Measurements from ENCODE around the gene SLC6A9.
A peak's percentile ranks its signal among the peaks of the same experiment; 100 is the strongest.

The SLC6A9 gene

DNA sequence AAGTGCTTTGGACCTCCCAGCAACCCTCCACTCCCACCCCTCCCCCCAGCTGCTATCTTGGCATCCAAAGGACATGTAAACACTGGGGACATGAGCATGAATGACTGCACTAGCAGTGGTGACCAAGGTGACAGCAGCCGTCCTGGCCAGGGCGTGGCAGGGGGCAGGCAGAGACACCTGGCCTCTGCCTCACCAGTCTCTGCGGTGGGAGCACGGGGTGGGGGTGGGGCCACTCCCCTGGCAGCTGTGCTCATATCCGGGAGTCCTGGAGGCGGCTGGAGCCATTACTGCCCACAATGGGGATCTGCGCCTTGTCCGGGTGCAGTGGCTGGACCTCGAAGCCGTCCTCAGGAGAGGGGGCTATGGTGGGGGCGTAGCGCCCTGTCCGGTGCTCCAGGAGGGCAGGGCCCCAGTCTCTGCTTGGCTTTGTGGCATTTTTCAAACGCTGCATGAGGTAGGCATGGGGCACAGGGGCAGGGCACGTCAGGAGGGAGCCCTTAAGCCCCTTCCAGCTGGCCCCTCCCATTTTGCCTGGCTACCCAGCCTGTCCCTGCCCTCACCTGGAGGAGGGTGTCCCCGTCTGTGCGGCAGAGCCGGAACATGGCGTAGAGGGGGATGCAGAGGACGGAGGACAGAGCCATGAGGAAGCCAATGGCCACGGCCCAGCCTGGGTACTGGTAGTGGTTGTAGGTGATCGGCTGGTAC lies 33.8 kb downstream of the SLC6A9 start:
- Histone ChIP-seq H3K4me1 (ENCODE audit: control insufficient read depth, low read depth, low read length) (no peaks in the 10 kb centered on the region), H3K4me2 (ENCODE audit: low read length) (no peak overlapping the region), H3K18ac (ENCODE audit: low read length) (no peak overlapping the region), H3K9ac (ENCODE audit: low read length) (no peak overlapping the region), H3K27ac (ENCODE audit: low read depth, low read length) (no peak overlapping the region), H2AK5ac (ENCODE audit: low read length) (no peak overlapping the region), H3K36me3 (ENCODE audit: control insufficient read depth, insufficient read depth, low read length) (no peaks in the 10 kb centered on the region), H2BK5ac (ENCODE audit: low read length) (no peak overlapping the region), H3K56ac (ENCODE audit: low read length) (peak overlapping the region; percentile 17), H3K27me3 (ENCODE audit: insufficient read depth, low read length, poor library complexity) (no peaks in the 10 kb centered on the region), H3K4ac (ENCODE audit: low read depth, low read length) (no peak overlapping the region), H4K8ac (ENCODE audit: low read depth, low read length) (no peak overlapping the region), H3K79me1 (ENCODE audit: low read length) (no peaks in the 10 kb centered on the region), H3K4me3 (ENCODE audit: low read length) (no peak overlapping the region), H2BK15ac (replicated peaks; ENCODE audit: low read depth) (no peak overlapping the region), H4K5ac (ENCODE audit: low read length) (no peak overlapping the region), H3K79me2 (ENCODE audit: control insufficient read depth, insufficient read depth, low read length) (no peaks in the 10 kb centered on the region), H3K23ac (ENCODE audit: low read length) (no peak overlapping the region), H2BK120ac (ENCODE audit: low read depth, low read length) (no peak overlapping the region)
- no peak for DNase-seq
- no CpG with 5 or more reads among the region's 22 CpGs for WGBS (ENCODE audit: extremely low coverage, insufficient coverage, low lambda C conversion rate)

DNA sequence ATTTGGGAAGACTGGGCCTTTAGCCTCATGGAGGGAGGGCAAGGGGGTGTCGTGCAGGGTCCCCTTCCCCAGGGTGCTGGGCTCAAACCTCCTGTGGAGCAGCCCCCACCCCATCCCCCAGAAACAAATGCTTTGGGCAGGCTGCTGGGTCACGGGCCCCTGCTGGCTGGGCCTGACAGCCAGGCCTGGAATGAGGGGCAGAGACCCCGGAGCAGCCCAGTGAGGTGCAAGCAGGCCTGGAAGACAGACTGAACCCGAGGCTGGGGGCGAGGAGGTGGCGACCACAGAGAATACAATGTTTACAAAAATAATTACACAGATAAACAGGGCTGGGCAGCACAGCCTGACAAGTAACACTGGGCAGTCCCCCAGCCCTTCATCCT lies 34.5 kb downstream of the SLC6A9 start:
- no peak overlapping the region for H2BK120ac ChIP-seq (ENCODE audit: low read depth, low read length)
- no peak overlapping the region for H3K4ac ChIP-seq (ENCODE audit: low read depth, low read length)
- H3K56ac ChIP-seq (ENCODE audit: low read length): no peak overlapping the region
- no peak overlapping the region for H3K18ac ChIP-seq (ENCODE audit: low read length)
- no peaks in the 10 kb centered on the region for H3K4me1 ChIP-seq (ENCODE audit: control insufficient read depth, low read depth, low read length)
- no peak overlapping the region for H4K5ac ChIP-seq (ENCODE audit: low read length)
- no peak overlapping the region for H2AK5ac ChIP-seq (ENCODE audit: low read length)
- H3K27me3 ChIP-seq (ENCODE audit: insufficient read depth, low read length, poor library complexity): no peaks in the 10 kb centered on the region
- no peak overlapping the region for H3K4me3 ChIP-seq (ENCODE audit: low read length)
- no peak overlapping the region for H3K4me2 ChIP-seq (ENCODE audit: low read length)
- DNase-seq: no peak
- no peaks in the 10 kb centered on the region for H3K79me2 ChIP-seq (ENCODE audit: control insufficient read depth, insufficient read depth, low read length)
- H3K9ac ChIP-seq (ENCODE audit: low read length): no peak overlapping the region
- H3K23ac ChIP-seq (ENCODE audit: low read length): no peak overlapping the region
- H2BK5ac ChIP-seq (ENCODE audit: low read length): no peak overlapping the region
- no peak overlapping the region for H4K8ac ChIP-seq (ENCODE audit: low read depth, low read length)
- H3K36me3 ChIP-seq (ENCODE audit: control insufficient read depth, insufficient read depth, low read length): no peaks in the 10 kb centered on the region
- no peak overlapping the region for H2BK15ac ChIP-seq (replicated peaks; ENCODE audit: low read depth)
- no peak overlapping the region for H3K27ac ChIP-seq (ENCODE audit: low read depth, low read length)
- no CpG with 5 or more reads among the region's 6 CpGs for WGBS (ENCODE audit: extremely low coverage, insufficient coverage, low lambda C conversion rate)
- H3K79me1 ChIP-seq (ENCODE audit: low read length): no peaks in the 10 kb centered on the region

DNA sequence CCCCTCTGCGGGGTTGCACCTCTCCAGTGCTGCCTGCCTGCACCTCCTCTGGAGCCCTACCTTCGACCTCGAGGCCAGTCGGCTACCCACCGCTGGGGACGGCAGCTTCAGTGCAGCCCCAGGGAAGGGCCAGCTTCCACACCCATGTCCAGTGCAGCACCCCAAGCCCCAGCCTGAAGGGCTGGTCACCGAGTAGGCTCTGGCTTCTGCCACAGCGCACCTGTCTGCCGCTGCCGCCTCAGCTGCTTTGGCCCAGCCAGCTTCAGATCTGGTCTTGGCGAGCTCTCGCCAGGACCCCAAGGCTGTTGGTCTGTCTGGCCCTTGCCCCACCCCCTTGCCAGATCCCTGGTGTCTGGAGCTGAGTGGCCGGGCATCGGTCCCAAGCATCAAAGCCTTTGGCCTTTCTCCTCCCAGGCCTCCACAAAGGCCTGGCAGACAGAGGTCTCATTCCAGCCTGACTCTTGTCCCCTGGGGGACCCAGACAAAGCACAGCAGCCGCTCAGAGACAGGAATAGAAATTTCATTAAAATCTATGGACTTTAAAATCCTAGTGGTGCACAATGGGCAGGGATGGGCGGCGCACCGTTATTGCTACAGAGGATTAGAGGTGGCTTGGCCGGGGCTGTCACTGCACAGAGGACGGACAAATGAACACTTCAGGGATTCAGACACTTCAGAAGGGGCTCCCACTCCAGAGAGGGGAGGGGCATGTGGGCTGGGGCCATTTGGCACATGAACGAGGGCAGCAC lies 35.1 kb downstream of the SLC6A9 start:
- no CpG with 5 or more reads among the region's 21 CpGs for WGBS (ENCODE audit: extremely low coverage, insufficient coverage, low lambda C conversion rate)
- Histone ChIP-seq H3K27me3 (ENCODE audit: insufficient read depth, low read length, poor library complexity) (no peaks in the 10 kb centered on the region), H3K79me1 (ENCODE audit: low read length) (no peaks in the 10 kb centered on the region), H2AK5ac (ENCODE audit: low read length) (no peak overlapping the region), H3K79me2 (ENCODE audit: control insufficient read depth, insufficient read depth, low read length) (no peaks in the 10 kb centered on the region), H3K4me1 (ENCODE audit: control insufficient read depth, low read depth, low read length) (no peaks in the 10 kb centered on the region), H2BK120ac (ENCODE audit: low read depth, low read length) (no peak overlapping the region), H3K4me2 (ENCODE audit: low read length) (no peak overlapping the region), H3K18ac (ENCODE audit: low read length) (no peak overlapping the region), H4K5ac (ENCODE audit: low read length) (no peak overlapping the region), H3K27ac (ENCODE audit: low read depth, low read length) (no peak overlapping the region), H3K4ac (ENCODE audit: low read depth, low read length) (no peak overlapping the region), H3K4me3 (ENCODE audit: low read length) (no peak overlapping the region), H2BK5ac (ENCODE audit: low read length) (no peak overlapping the region), H3K56ac (ENCODE audit: low read length) (no peak overlapping the region), H4K8ac (ENCODE audit: low read depth, low read length) (no peak overlapping the region), H3K9ac (ENCODE audit: low read length) (no peak overlapping the region), H2BK15ac (replicated peaks; ENCODE audit: low read depth) (no peak overlapping the region), H3K36me3 (ENCODE audit: control insufficient read depth, insufficient read depth, low read length) (no peaks in the 10 kb centered on the region), H3K23ac (ENCODE audit: low read length) (no peak overlapping the region)
- DNase-seq: no peak

DNA sequence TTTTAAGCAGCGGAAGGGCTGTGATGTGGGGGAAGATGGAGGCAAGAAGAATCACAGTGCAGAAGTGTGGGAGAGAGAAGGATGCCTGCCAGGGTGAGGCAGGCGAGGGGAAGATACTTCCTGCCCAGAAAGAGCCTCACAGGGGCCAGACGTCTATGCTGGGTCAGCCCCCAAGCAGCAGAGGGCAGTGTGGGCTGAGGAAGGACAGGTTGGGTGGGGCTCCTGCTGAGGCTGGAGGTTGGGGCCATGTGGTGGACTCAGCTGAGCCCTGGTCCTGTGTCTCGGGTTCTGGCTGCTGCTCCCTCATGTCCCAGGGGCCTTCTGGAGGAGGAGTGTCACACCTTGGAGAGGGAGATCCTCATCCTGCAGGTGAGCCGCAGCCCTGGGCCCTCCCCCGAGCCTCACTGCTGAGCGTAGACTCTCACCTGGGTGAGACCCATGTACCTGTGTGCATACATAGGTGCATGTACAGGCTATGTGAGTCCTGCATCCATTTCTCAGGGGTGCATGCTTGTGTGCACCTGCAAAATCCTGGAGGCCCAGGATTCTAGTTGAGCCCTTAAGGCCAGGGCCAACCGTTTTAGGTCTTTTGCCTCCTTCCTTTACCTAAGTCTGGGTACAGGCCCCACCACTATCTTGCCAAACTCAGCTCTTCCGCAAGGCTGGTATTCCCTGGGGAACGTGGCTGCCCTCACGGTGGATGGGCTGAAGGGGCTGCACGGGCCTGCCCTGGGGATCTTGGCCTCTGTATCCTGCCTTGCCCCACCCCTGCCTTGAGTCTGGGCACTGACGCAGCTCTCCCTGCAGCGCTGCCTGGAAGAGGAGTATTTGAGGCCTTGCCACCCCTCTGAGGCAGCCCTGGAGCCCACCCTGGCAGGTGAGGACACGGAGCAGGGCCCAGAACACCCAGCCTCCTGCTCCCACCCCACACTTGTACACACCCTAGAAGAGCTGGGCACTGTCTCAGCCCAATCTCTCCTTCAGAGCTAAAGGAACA lies 36.2 kb downstream of the SLC6A9 start:
- Histone ChIP-seq H2AK5ac (ENCODE audit: low read length) (no peak overlapping the region), H3K56ac (ENCODE audit: low read length) (peak overlapping the region; percentile 31), H3K79me1 (ENCODE audit: low read length) (no peaks in the 10 kb centered on the region), H2BK120ac (ENCODE audit: low read depth, low read length) (no peak overlapping the region), H4K8ac (ENCODE audit: low read depth, low read length) (no peak overlapping the region), H3K4me2 (ENCODE audit: low read length) (no peak overlapping the region), H3K4me1 (ENCODE audit: control insufficient read depth, low read depth, low read length) (no peaks in the 10 kb centered on the region), H3K23ac (ENCODE audit: low read length) (peak overlapping the region; percentile 19), H3K36me3 (ENCODE audit: control insufficient read depth, insufficient read depth, low read length) (no peaks in the 10 kb centered on the region), H4K5ac (ENCODE audit: low read length) (no peak overlapping the region), H3K4me3 (ENCODE audit: low read length) (no peak overlapping the region), H2BK15ac (replicated peaks; ENCODE audit: low read depth) (no peak overlapping the region), H3K4ac (ENCODE audit: low read depth, low read length) (no peak overlapping the region), H3K27ac (ENCODE audit: low read depth, low read length) (no peak overlapping the region), H2BK5ac (ENCODE audit: low read length) (no peak overlapping the region), H3K27me3 (ENCODE audit: insufficient read depth, low read length, poor library complexity) (no peaks in the 10 kb centered on the region), H3K79me2 (ENCODE audit: control insufficient read depth, insufficient read depth, low read length) (no peaks in the 10 kb centered on the region), H3K18ac (ENCODE audit: low read length) (no peak overlapping the region), H3K9ac (ENCODE audit: low read length) (no peak overlapping the region)
- DNase-seq: peak; percentile 86
- no CpG with 5 or more reads among the region's 15 CpGs for WGBS (ENCODE audit: extremely low coverage, insufficient coverage, low lambda C conversion rate)

DNA sequence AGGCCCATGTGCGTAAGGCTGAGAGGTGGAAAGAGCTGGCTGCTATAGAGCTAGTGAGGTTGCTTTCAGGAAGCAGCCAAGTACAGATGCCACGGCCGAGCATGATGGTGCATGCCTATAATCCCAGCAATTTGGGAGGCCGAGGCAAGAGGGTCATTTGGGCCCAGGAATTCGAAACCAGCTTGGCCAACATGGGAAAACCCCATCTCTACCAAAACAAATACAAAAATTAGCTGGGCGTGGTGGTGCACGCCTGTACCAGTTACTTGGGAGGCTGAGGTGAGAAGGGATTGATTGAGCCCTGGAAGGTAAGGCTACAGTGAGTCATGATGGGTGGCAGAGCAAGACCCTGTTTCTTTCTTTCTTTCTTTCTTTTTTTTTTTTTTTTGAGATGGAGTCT lies 37.2 kb downstream of the SLC6A9 start:
- Histone ChIP-seq H3K4ac (ENCODE audit: low read depth, low read length) (no peak overlapping the region), H3K9ac (ENCODE audit: low read length) (no peak overlapping the region), H3K4me2 (ENCODE audit: low read length) (no peak overlapping the region), H3K56ac (ENCODE audit: low read length) (no peak overlapping the region), H2AK5ac (ENCODE audit: low read length) (no peak overlapping the region), H4K8ac (ENCODE audit: low read depth, low read length) (no peak overlapping the region), H3K27me3 (ENCODE audit: insufficient read depth, low read length, poor library complexity) (no peaks in the 10 kb centered on the region), H2BK5ac (ENCODE audit: low read length) (no peak overlapping the region), H3K36me3 (ENCODE audit: control insufficient read depth, insufficient read depth, low read length) (no peaks in the 10 kb centered on the region), H3K4me3 (ENCODE audit: low read length) (no peak overlapping the region), H3K4me1 (ENCODE audit: control insufficient read depth, low read depth, low read length) (no peaks in the 10 kb centered on the region), H3K18ac (ENCODE audit: low read length) (no peak overlapping the region), H3K79me2 (ENCODE audit: control insufficient read depth, insufficient read depth, low read length) (no peaks in the 10 kb centered on the region), H3K27ac (ENCODE audit: low read depth, low read length) (no peak overlapping the region), H4K5ac (ENCODE audit: low read length) (no peak overlapping the region), H3K23ac (ENCODE audit: low read length) (no peak overlapping the region), H2BK120ac (ENCODE audit: low read depth, low read length) (no peak overlapping the region), H3K79me1 (ENCODE audit: low read length) (no peaks in the 10 kb centered on the region), H2BK15ac (replicated peaks; ENCODE audit: low read depth) (no peak overlapping the region)
- DNase-seq: no peak
- no CpG with 5 or more reads among the region's 7 CpGs for WGBS (ENCODE audit: extremely low coverage, insufficient coverage, low lambda C conversion rate)
